Vagina (tissue), 2 donors: ENCODE data around the gene AFG3L2. TPM values are rescaled to one million over a fixed set of nuclear protein-coding genes. Genes with fewer than 3 reads are reported as not detected.
A peak's percentile ranks its signal among the peaks of the same experiment; 100 is the strongest.

Source experiments
- DNase-seq, 2 donors: peaks; one replicate each; pipeline ENCODE4 v3.0.0-alpha.2; 2017; ENCODE audit errors: extremely low spot score in 2 of 2
- H3K27ac ChIP-seq: fragments of 200-600 bp; sonication (generic); one replicate; pipeline ENCODE4 v1.5.1; 2019
- H3K27me3 ChIP-seq: fragments of 200-600 bp; sonication (generic); one replicate; pipeline ENCODE4 v1.5.1; 2019
- H3K36me3 ChIP-seq, 2 donors: fragments of 200-600 bp; sonication (generic); one replicate each; pipeline ENCODE4 v1.5.1; 2017 to 2019
- H3K4me1 ChIP-seq: fragments of 200-600 bp; sonication (generic); one replicate; pipeline ENCODE4 v1.5.1; 2019
- H3K4me3 ChIP-seq, 2 donors: fragments of 200-600 bp; sonication (generic); 1 replicate in 1 of 2; 2 replicates in 1 of 2; pipeline ENCODE4 v1.5.1; 2016 to 2019
- H3K9me3 ChIP-seq: fragments of 200-600 bp; sonication (generic); one replicate; pipeline ENCODE4 v1.5.1; 2019
- POLR2A ChIP-seq, 2 donors: fragments of 450-650 bp; IDR thresholded peaks; one replicate each; pipeline ENCODE4 v1.6.1; 2017; ENCODE audit warnings: antibody characterized with exemption in 2 of 2, mild to moderate bottlenecking in 2 of 2, moderate library complexity in 2 of 2
- POLR2AphosphoS5 ChIP-seq, 2 donors: sonication (generic); formaldehyde crosslinking; IDR thresholded peaks; one replicate each; pipeline ENCODE4 v1.9.0; 2017; ENCODE audit warnings: antibody characterized with exemption in 2 of 2, mild to moderate bottlenecking in 2 of 2, low read depth in 1 of 2; ENCODE audit not compliant: insufficient read depth in 1 of 2
- intact Hi-C: fragments of 100-400 bp; cut with DNase I; formaldehyde crosslinking; loops from one replicate; pipeline ENCODE4 v1.15.1; 2023
- total RNA-seq: library from RNA; depleted of rRNA; stranded (reverse); fragments of >200 nt; gene quantifications from one replicate; pipeline ENCODE4 v1.2.3, GENCODE V29; 2016
- TF ChIP-seq, protein P1 (sequence below), 3 experiments: fragments of 450-650 bp in 2 of 3; fragments of 200-600 bp in 1 of 3; sonication (generic) in 1 of 3; IDR thresholded peaks; one replicate each; pipeline ENCODE4 v1.5.1; 2017 to 2019; ENCODE audit warnings: antibody characterized with exemption in 3 of 3, mild to moderate bottlenecking in 2 of 3, moderate library complexity in 2 of 3

The AFG3L2 gene
- total RNA-seq, 1 donor from 2014 or later, result 38.3 TPM

- H3K27me3 ChIP-seq, result no peaks in the 10 kb centered on the region
- H3K4me3 ChIP-seq, result no peak overlapping the region
- no peaks in the 10 kb centered on the region for H3K9me3 ChIP-seq
- peaks cover 12% of the 10 kb centered on the region for H3K4me1 ChIP-seq
- intact Hi-C loops, result loop anchor here (5.0 kb wide), 1 partner anchor 252 kb away; the partner anchor contains the start of gene SPIRE1
- H3K27ac ChIP-seq, result no peak overlapping the region
- no peaks in the 10 kb centered on the region for H3K36me3 ChIP-seq
- no peak for TF ChIP-seq POLR2A (IDR thresholded peaks at IDR 0.05)
- no peak for TF ChIP-seq POLR2AphosphoS5 (IDR thresholded peaks at IDR 0.05; ENCODE audit: insufficient read depth in 1 of 2, low read depth in 1 of 2)
- TF ChIP-seq, protein P1, sequence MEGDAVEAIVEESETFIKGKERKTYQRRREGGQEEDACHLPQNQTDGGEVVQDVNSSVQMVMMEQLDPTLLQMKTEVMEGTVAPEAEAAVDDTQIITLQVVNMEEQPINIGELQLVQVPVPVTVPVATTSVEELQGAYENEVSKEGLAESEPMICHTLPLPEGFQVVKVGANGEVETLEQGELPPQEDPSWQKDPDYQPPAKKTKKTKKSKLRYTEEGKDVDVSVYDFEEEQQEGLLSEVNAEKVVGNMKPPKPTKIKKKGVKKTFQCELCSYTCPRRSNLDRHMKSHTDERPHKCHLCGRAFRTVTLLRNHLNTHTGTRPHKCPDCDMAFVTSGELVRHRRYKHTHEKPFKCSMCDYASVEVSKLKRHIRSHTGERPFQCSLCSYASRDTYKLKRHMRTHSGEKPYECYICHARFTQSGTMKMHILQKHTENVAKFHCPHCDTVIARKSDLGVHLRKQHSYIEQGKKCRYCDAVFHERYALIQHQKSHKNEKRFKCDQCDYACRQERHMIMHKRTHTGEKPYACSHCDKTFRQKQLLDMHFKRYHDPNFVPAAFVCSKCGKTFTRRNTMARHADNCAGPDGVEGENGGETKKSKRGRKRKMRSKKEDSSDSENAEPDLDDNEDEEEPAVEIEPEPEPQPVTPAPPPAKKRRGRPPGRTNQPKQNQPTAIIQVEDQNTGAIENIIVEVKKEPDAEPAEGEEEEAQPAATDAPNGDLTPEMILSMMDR (IDR thresholded peaks at IDR 0.05), result no peak
- no peak for DNase-seq
Measured at GRCh38 chr18:12405066-12405465, 28.0 kb upstream of the AFG3L2 start.

DNA sequence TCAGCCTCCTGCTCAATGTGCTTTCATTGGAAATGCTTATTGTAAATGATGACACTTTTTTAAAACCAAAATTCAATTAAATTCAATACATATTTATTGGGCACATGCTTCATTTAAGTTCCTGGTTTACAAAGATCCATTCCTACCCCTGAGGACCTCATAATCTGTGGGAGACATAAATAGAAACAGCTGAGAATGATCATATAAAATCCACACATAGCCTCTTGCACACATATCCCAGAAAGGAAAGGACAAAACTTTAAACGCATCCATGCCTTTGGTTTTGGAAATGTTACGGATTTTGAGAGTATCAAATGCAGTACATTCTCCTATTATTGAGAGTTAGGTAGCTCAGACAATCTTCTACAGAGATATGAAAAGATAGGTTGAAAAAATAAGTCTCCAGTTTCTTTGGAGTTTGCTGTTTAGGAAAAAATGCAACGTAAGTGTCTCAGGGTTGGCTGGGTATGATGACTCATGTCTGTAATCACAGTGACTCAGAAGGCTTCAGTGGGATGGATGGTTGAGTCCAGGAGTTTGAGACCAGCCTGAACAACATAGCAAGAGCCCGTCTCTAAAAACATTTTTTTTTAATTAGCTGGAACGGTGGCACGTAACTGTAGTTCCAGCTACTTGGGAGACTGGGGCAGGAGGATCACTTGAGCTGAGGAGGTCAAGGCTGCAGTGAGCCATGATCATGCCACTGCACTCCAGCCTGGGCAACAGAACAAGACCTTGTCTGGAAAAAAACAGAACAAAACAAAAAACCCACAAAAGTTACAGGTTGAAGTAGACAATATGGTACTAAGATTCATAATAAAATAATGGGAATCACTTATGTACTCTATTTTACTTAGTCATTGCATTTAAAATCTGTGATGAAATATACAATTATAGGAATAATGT is 26.8 kb upstream of the AFG3L2 start:
- DNase-seq, result no peak
- no peaks in the 10 kb centered on the region for H3K9me3 ChIP-seq
- TF ChIP-seq POLR2AphosphoS5 (IDR thresholded peaks at IDR 0.05; ENCODE audit: insufficient read depth in 1 of 2, low read depth in 1 of 2) (peak in 1 of 2 donors; percentile 49), POLR2A (IDR thresholded peaks at IDR 0.05) (no peak)
- TF ChIP-seq, protein P1 (IDR thresholded peaks at IDR 0.05), result no peak
- no peaks in the 10 kb centered on the region for H3K36me3 ChIP-seq
- peak overlapping the region; percentile 36 for H3K27ac ChIP-seq
- H3K4me1 ChIP-seq, result peaks cover 6% of the 10 kb centered on the region
- intact Hi-C loops, result no loop called here
- H3K4me3 ChIP-seq, result no peak overlapping the region
- H3K27me3 ChIP-seq, result no peaks in the 10 kb centered on the region

GRCh38 chr18:12401881-12402280 is 24.9 kb upstream of the AFG3L2 start:
- no peak for DNase-seq
- H3K27ac ChIP-seq, result no peak overlapping the region
- no peaks in the 10 kb centered on the region for H3K27me3 ChIP-seq
- intact Hi-C loops, result no loop called here
- no peaks in the 10 kb centered on the region for H3K36me3 ChIP-seq
- no peak overlapping the region for H3K4me3 ChIP-seq
- TF ChIP-seq POLR2A (IDR thresholded peaks at IDR 0.05), result no peak
- no peak for TF ChIP-seq POLR2AphosphoS5 (IDR thresholded peaks at IDR 0.05; ENCODE audit: insufficient read depth in 1 of 2, low read depth in 1 of 2)
- TF ChIP-seq, protein P1 (IDR thresholded peaks at IDR 0.05), result no peak
- H3K9me3 ChIP-seq, result no peaks in the 10 kb centered on the region
- H3K4me1 ChIP-seq, result no peaks in the 10 kb centered on the region

DNA sequence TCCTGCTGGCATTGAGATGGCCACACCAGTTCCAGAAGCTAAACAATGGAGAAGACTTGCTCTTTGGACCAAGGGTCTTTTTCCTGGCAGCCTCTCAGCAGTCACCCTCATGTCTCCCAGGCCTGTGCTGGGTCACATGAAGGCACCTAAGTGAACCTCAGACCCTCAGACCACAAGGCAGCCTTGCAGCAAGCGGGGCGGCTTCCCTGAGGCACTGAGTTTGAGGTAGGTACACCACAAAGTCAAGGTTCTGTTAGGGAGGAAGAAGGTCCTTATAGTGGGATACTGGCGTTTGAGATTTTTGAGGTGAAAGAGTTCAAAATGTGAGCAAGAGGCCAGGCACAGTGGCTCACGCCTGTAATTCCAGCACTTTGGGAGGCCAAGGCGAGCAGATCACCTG is 22.2 kb upstream of the AFG3L2 start:
- H3K27ac ChIP-seq, result no peak overlapping the region
- H3K27me3 ChIP-seq, result no peaks in the 10 kb centered on the region
- H3K9me3 ChIP-seq, result no peaks in the 10 kb centered on the region
- no peak overlapping the region for H3K4me3 ChIP-seq
- intact Hi-C loops, result no loop called here
- no peaks in the 10 kb centered on the region for H3K4me1 ChIP-seq
- DNase-seq, result no peak
- no peaks in the 10 kb centered on the region for H3K36me3 ChIP-seq
- TF ChIP-seq POLR2AphosphoS5 (IDR thresholded peaks at IDR 0.05; ENCODE audit: insufficient read depth in 1 of 2, low read depth in 1 of 2) (no peak), POLR2A (IDR thresholded peaks at IDR 0.05) (no peak)
- TF ChIP-seq, protein P1 (IDR thresholded peaks at IDR 0.05), result no peak

DNA sequence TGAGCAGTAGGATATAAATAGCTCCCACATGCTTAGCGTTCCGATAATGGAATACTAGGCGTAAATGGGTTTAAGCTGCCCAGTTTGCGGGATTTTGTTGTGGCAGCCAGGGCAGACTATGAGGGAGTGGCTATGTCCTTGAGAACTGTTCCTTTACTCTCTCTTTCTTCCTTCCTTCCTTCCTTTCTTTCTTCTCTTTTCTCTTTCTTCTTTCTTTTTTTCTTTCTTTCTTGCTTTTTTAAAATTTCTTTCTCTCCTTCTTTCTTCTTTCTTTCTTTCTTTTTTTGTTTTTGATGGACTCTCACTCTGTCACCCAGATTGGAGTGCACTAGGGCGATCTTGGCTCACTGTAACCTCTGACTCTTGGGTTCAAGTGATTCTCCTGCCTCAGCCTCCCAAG is 21.6 kb upstream of the AFG3L2 start:
- Histone ChIP-seq H3K4me1 (no peaks in the 10 kb centered on the region), H3K36me3 (no peaks in the 10 kb centered on the region), H3K9me3 (no peaks in the 10 kb centered on the region), H3K27ac (no peak overlapping the region), H3K4me3 (no peak overlapping the region), H3K27me3 (no peaks in the 10 kb centered on the region)
- intact Hi-C loops, result no loop called here
- DNase-seq, result no peak
- TF ChIP-seq POLR2A (IDR thresholded peaks at IDR 0.05) (no peak), POLR2AphosphoS5 (IDR thresholded peaks at IDR 0.05; ENCODE audit: insufficient read depth in 1 of 2, low read depth in 1 of 2) (no peak)
- TF ChIP-seq, protein P1 (IDR thresholded peaks at IDR 0.05), result no peak
